Psoas muscle (tissue), 8 donors: ENCODE data around the gene CHP2. TPM values are rescaled to one million over a fixed set of nuclear protein-coding genes. Genes with fewer than 3 reads are reported as not detected.
"Not testable (repeated sequence)": the region's sequence is repeated elsewhere in the genome, so short reads cannot be mapped to it uniquely, and the experiment has no call there.

Source experiments
- ATAC-seq, 4 donors: fragments of 200-7000 bp; cut with Tn5 transposase; one replicate each; pipeline ENCODE4 v1.9.1; 2020; ENCODE audit warnings: moderate library complexity in 3 of 4, mild to moderate bottlenecking in 2 of 4
- DNase-seq, 2 donors: peaks; one replicate each; pipeline ENCODE4 v3.0.0-alpha.2; 2020
- H3K27ac ChIP-seq: fragments of 200-600 bp; one replicate; pipeline ENCODE4 v1.8.0; 2022
- H3K27me3 ChIP-seq, 3 donors: fragments of 200-600 bp in 1 of 3; one replicate each; pipeline versions ENCODE4 v1.6.1 to v1.8.0; 2013 to 2022; ENCODE audit warnings: low read length in 2 of 3, mild to moderate bottlenecking in 2 of 3, moderate library complexity in 1 of 3; ENCODE audit not compliant: insufficient read depth in 3 of 3
- H3K36me3 ChIP-seq, 2 donors: fragments of 200-600 bp in 1 of 2; one replicate each; pipeline versions ENCODE4 v1.6.1 to v1.8.0; 2013 to 2022; ENCODE audit warnings: low read depth in 1 of 2, mild to moderate bottlenecking in 1 of 2, moderate library complexity in 1 of 2; ENCODE audit not compliant: insufficient read depth in 1 of 2
- H3K4me1 ChIP-seq: fragments of 200-600 bp; one replicate; pipeline ENCODE4 v1.8.0; 2022
- H3K4me3 ChIP-seq: fragments of 200-600 bp; one replicate; pipeline ENCODE4 v1.8.0; 2022; ENCODE audit warnings: mild to moderate bottlenecking
- H3K9me3 ChIP-seq: fragments of 200-600 bp; one replicate; pipeline ENCODE4 v1.8.0; 2022
- WGBS, 3 donors: extraction: QIAGEN DNeasy Blood & Tissue Kit; methylation state at CpG; one replicate each; pipeline versions ENCODE4 v1.1.6 to v1.1.7; 2013; 5-methylcytosine and 5-hydroxymethylcytosine counted together
- intact Hi-C, 2 donors: fragments of 100-400 bp; cut with DNase I; formaldehyde crosslinking; loops; one replicate each; pipeline versions ENCODE4 v1.11.0 to v1.14.2; 2022
- polyA plus RNA-seq, 3 donors: library from polyadenylated mRNA; stranded (reverse); fragments of 200-250 nt; gene quantifications; one replicate each; pipeline ENCODE4 v1.2.3, GENCODE V29; 2013
- total RNA-seq, 4 donors: library from RNA; stranded (reverse); fragmentation: NEBNext Ultra II Directional in 2 of 4; extraction: Animal tissue kit (Norgen Biotek cat#: 25700) in 2 of 4; gene quantifications; one replicate each; pipeline versions ENCODE4 v1.2.1 to v1.2.4, GENCODE V29; 2021 to 2023
- TF ChIP-seq, protein P1 (sequence below): fragments of 200-600 bp; IDR thresholded peaks from one replicate; pipeline ENCODE4 v1.8.0; 2022; ENCODE audit warnings: antibody characterized with exemption
- donor health status: healthy with polysubstance abuse.
- donor health status: DM: no; HTN: no; CAD: no; lungs with moderate emphysema.
- donor health status: Bipolar disorder and iron deficiency.
- donor health status: healthy.
- donor health status: DM: yes; HTN: yes; CAD: no.
- donor health status: DM: no; HTN: no; CAD: no.
- donor health status: DM: no; HTN: no; CAD: no.
- donor health status: DM: yes; HTN: yes; CAD: no.

The CHP2 gene
- total and polyA plus RNA-seq, 7 donors, result 0.05 to 0.08 TPM; not detected in 5

DNA sequence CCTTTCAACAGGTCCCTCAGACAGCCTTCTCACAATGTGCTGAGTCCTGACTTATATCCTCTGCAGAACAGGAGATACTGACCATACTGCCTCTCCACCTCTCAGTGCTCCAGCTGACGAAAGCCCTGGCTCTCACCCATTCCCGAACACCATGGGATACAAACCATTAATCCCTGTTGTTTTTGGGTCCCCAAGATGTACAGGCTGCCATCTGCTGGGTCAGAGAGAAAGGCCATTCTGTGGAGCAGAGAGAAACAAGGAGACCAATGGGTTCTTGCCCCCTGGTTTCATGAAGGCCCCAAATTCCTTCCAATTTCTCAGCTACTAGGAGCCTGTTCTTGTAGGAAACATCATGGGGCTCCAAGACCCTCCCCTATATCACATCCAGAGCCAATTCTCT is 44.8 kb upstream of the CHP2 start:
- 58 to 74% (median 71%) methylated on average over 2 of the region's 2 CpGs for WGBS, 3 donors
- no peaks in the 10 kb centered on the region for H3K4me1 ChIP-seq
- intact Hi-C loops, result no loop called here
- no peak overlapping the region for H3K4me3 ChIP-seq
- TF ChIP-seq, protein P1, sequence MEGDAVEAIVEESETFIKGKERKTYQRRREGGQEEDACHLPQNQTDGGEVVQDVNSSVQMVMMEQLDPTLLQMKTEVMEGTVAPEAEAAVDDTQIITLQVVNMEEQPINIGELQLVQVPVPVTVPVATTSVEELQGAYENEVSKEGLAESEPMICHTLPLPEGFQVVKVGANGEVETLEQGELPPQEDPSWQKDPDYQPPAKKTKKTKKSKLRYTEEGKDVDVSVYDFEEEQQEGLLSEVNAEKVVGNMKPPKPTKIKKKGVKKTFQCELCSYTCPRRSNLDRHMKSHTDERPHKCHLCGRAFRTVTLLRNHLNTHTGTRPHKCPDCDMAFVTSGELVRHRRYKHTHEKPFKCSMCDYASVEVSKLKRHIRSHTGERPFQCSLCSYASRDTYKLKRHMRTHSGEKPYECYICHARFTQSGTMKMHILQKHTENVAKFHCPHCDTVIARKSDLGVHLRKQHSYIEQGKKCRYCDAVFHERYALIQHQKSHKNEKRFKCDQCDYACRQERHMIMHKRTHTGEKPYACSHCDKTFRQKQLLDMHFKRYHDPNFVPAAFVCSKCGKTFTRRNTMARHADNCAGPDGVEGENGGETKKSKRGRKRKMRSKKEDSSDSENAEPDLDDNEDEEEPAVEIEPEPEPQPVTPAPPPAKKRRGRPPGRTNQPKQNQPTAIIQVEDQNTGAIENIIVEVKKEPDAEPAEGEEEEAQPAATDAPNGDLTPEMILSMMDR, result no peak
- H3K27me3 ChIP-seq, result peaks cover 0 to 31% (median 13%) of the 10 kb centered on the region in 3 donors
- no peak for ATAC-seq
- DNase-seq, result no peak
- H3K9me3 ChIP-seq, result peaks cover 8% of the 10 kb centered on the region
- H3K27ac ChIP-seq, result no peak overlapping the region
- no peaks in the 10 kb centered on the region for H3K36me3 ChIP-seq

GRCh38 chr16:23710504-23710903 is 44.3 kb upstream of the CHP2 start:
- peaks cover 0 to 33% (median 13%) of the 10 kb centered on the region in 3 donors for H3K27me3 ChIP-seq
- WGBS, 3 donors, result 89 to 93% (median 89%) methylated on average over 3 of the region's 3 CpGs
- no peak for DNase-seq
- H3K4me1 ChIP-seq, result no peaks in the 10 kb centered on the region
- ATAC-seq, result no peak
- H3K27ac ChIP-seq, result no peak overlapping the region
- H3K4me3 ChIP-seq, result no peak overlapping the region
- no peaks in the 10 kb centered on the region for H3K36me3 ChIP-seq
- TF ChIP-seq, protein P1, result no peak
- peaks cover 8% of the 10 kb centered on the region for H3K9me3 ChIP-seq
- intact Hi-C loops, result no loop called here

DNA sequence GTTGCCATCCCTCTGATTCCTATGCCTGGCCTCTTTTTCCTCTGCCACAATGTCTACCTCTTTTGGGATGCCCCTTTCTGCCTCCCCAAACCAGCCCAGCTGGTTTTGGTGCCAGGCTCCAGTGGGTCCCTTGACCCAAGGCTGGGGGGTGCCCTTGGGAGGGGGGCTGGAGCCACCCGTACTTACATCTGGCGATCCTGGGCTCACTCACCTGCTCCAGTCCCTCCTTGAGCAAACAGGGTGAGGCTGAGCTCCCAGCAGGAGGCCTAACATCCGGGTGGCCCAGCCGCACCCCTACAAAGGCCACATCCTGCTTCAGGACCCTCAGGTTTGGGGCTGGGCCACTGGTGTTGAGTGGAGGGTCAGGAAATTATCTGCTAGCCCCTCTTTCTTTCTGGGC is 43.0 kb upstream of the CHP2 start:
- TF ChIP-seq, protein P1, result no peak
- peaks cover 0 to 34% (median 13%) of the 10 kb centered on the region in 3 donors for H3K27me3 ChIP-seq
- no peaks in the 10 kb centered on the region for H3K36me3 ChIP-seq
- intact Hi-C loops, result no loop called here
- no peak overlapping the region for H3K27ac ChIP-seq
- H3K9me3 ChIP-seq, result peaks cover 8% of the 10 kb centered on the region
- no peaks in the 10 kb centered on the region for H3K4me1 ChIP-seq
- no peak for DNase-seq
- WGBS, 3 donors, result 58 to 71% (median 63%) methylated on average over 4 of the region's 4 CpGs
- ATAC-seq, result no peak
- H3K4me3 ChIP-seq, result no peak overlapping the region

- 2 to 4% (median 4%) methylated on average over 29 to 37 of the region's 37 CpGs for WGBS, 3 donors
- peaks cover 0 to 34% (median 13%) of the 10 kb centered on the region in 3 donors for H3K27me3 ChIP-seq
- ATAC-seq (no peak), DNase-seq (no peak)
- no peaks in the 10 kb centered on the region for H3K4me1 ChIP-seq
- no peak within 1 kb of the TSS for H3K27ac ChIP-seq
- H3K36me3 ChIP-seq, result no peaks in the 10 kb centered on the region
- TF ChIP-seq, protein P1, result no peak
- no peak within 1 kb of the TSS for H3K4me3 ChIP-seq
- H3K9me3 ChIP-seq, result peaks cover 8% of the 10 kb centered on the region
- intact Hi-C loops, result no loop called here
Observed at GRCh38 chr16:23712976-23713375, 41.9 kb upstream of the CHP2 start, which contains the start of gene ERN2. ERN2 (minus strand) TSS chr16:23713222; CDS start chr16:23713187, 35 bp downstream.

DNA sequence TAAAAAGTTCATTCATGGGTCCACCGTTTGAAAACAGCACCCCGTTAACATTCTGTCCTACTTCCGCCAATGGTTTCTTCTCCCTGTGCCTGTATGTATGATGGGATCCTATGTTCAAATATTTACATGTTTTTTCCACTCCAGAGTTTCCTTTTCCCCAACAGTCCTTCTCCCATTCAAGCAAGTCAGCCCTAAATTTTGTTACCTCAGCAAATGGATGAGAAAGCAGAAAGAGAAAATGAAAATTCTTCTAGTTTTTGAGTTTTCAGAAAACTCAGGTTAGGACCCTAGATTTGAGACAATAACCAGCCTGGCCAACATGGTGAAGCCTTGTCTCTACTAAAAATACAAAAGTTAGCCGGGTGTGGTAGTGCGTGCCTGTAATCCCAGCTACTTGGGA is 38.3 kb upstream of the CHP2 start:
- peaks cover 0 to 33% (median 10%) of the 10 kb centered on the region in 3 donors for H3K27me3 ChIP-seq

GRCh38 chr16:23722613-23723240 is 32.1 kb upstream of the CHP2 start:
- ATAC-seq, H3K9me3 ChIP-seq, H3K4me1 ChIP-seq, H3K36me3 ChIP-seq, H3K27ac ChIP-seq, DNase-seq, H3K4me3 ChIP-seq, intact Hi-C loops, H3K27me3 ChIP-seq: not testable (repeated sequence)
- 74 to 80% (median 78%) methylated on average over 9 of the region's 9 CpGs for WGBS, 3 donors

More for the DNA sequence above, 38.3 kb upstream of the CHP2 start:
- TF ChIP-seq, protein P1, result no peak
- Histone ChIP-seq H3K27ac (no peak overlapping the region), H3K4me3 (no peak overlapping the region), H3K9me3 (no peaks in the 10 kb centered on the region), H3K4me1 (no peaks in the 10 kb centered on the region), H3K36me3 (no peaks in the 10 kb centered on the region)
- intact Hi-C loops, result no loop called here
- no peak for DNase-seq
- 77 to 83% (median 79%) methylated on average over 5 of the region's 5 CpGs for WGBS, 3 donors
- ATAC-seq, result no peak
